Esophagus squamous epithelium (tissue), 5 donors: Measurements from ENCODE around the gene BCDIN3D. TPM values are rescaled to one million over a fixed set of nuclear protein-coding genes. Genes with fewer than 3 reads are reported as not detected.

ENCODE experiments used
- DNase-seq: peaks from one replicate; lab custom pipeline; 2025; lab: John Stamatoyannopoulos, UW
- H3K27ac ChIP-seq, 4 donors: fragments of 200-600 bp; sonication (generic); one replicate each; pipeline ENCODE4 v1.5.1; 2016 to 2019; ENCODE audit warnings: mild to moderate bottlenecking in 1 of 4
- H3K27me3 ChIP-seq, 4 donors: fragments of 200-600 bp; sonication (generic); 1 replicate in 3 of 4; 2 replicates in 1 of 4; pipeline versions ENCODE4 v1.5.1 to v1.6.0; 2017 to 2021; ENCODE audit warnings: antibody characterized with exemption in 1 of 4
- H3K36me3 ChIP-seq, 3 donors: fragments of 200-600 bp; sonication (generic); one replicate each; pipeline ENCODE4 v1.5.1; 2016 to 2019
- H3K4me1 ChIP-seq, 3 donors: fragments of 200-600 bp; sonication (generic); one replicate each; pipeline ENCODE4 v1.5.1; 2017 to 2019
- H3K4me3 ChIP-seq, 4 donors: fragments of 200-600 bp; sonication (generic); 1 replicate in 3 of 4; 2 replicates in 1 of 4; pipeline ENCODE4 v1.5.1; 2016 to 2019; ENCODE audit warnings: mild to moderate bottlenecking in 2 of 4, moderate library complexity in 1 of 4
- H3K9me3 ChIP-seq, 3 donors: fragments of 200-600 bp; sonication (generic); one replicate each; pipeline ENCODE4 v1.5.1; 2016 to 2019
- POLR2A ChIP-seq, 4 donors: fragments of 450-650 bp; IDR thresholded peaks; one replicate each; pipeline ENCODE4 v1.6.1; 2017; ENCODE audit warnings: antibody characterized with exemption in 4 of 4, mild to moderate bottlenecking in 4 of 4, moderate library complexity in 3 of 4
- WGBS, 2 donors: methylation state at CpG; one replicate each; pipeline ENCODE4 v1.1.5; 2018; 5-methylcytosine and 5-hydroxymethylcytosine counted together
- intact Hi-C: fragments of 100-400 bp; cut with DNase I; formaldehyde crosslinking; loops from one replicate; pipeline ENCODE4 v1.15.0; 2022
- total RNA-seq, 4 donors: library from RNA; depleted of rRNA; stranded (reverse); fragments of >200 nt; gene quantifications; one replicate each; pipeline ENCODE4 v1.1.0, GENCODE V29; 2016
- TF ChIP-seq, protein P1 (sequence below), 6 experiments: fragments of 450-650 bp in 4 of 6; fragments of 200-600 bp in 2 of 6; sonication (generic) in 2 of 6; IDR thresholded peaks; one replicate each; pipeline ENCODE4 v1.5.1; 2016 to 2019; ENCODE audit warnings: antibody characterized with exemption in 6 of 6, mild to moderate bottlenecking in 4 of 6, moderate library complexity in 4 of 6
- donor health status: DM: yes; HTN: yes; CAD: no.

BCDIN3D gene
- total RNA-seq, 4 donors from 2014 or later = 2.5 to 4.8 (median 3.0) TPM

DNA sequence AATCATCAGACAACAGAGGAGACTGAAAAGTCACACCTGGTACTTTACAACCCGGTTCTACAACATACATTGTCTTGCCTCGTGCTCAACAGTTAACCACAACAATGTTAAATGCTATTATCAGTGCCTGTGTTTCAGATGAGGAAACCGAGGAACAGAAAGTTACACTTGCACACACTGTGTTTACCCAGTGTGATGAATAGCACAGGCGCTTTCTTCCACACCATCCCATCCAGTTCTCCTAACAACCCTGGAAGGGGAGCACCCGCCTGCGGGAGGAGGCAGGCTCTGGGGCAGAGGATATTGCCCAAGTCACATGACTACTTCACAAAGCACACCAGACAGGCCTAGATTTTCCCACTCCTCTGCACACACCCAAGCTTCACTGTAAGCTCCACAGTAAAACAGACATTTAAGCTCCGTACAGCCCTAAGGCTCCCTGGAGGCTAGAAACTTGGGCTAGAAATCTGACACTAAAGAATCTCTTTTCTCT is 36.5 kb downstream of the BCDIN3D start:
- Histone ChIP-seq H3K27me3 (no peaks in the 10 kb centered on the region), H3K9me3 (no peaks in the 10 kb centered on the region), H3K27ac (no peak overlapping the region), H3K36me3 (peaks cover 2 to 46% (median 6%) of the 10 kb centered on the region in 3 donors), H3K4me3 (no peak overlapping the region), H3K4me1 (peaks cover 0 to 35% (median 15%) of the 10 kb centered on the region in 3 donors)
- WGBS, 2 donors = 81 to 85% methylated on average over 7 of the region's 7 CpGs
- intact Hi-C loops = no loop called here
- DNase-seq = no peak
- TF ChIP-seq, protein P1, sequence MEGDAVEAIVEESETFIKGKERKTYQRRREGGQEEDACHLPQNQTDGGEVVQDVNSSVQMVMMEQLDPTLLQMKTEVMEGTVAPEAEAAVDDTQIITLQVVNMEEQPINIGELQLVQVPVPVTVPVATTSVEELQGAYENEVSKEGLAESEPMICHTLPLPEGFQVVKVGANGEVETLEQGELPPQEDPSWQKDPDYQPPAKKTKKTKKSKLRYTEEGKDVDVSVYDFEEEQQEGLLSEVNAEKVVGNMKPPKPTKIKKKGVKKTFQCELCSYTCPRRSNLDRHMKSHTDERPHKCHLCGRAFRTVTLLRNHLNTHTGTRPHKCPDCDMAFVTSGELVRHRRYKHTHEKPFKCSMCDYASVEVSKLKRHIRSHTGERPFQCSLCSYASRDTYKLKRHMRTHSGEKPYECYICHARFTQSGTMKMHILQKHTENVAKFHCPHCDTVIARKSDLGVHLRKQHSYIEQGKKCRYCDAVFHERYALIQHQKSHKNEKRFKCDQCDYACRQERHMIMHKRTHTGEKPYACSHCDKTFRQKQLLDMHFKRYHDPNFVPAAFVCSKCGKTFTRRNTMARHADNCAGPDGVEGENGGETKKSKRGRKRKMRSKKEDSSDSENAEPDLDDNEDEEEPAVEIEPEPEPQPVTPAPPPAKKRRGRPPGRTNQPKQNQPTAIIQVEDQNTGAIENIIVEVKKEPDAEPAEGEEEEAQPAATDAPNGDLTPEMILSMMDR (IDR thresholded peaks at IDR 0.05) = no peak
- TF ChIP-seq POLR2A (IDR thresholded peaks at IDR 0.05) = no peak

DNA sequence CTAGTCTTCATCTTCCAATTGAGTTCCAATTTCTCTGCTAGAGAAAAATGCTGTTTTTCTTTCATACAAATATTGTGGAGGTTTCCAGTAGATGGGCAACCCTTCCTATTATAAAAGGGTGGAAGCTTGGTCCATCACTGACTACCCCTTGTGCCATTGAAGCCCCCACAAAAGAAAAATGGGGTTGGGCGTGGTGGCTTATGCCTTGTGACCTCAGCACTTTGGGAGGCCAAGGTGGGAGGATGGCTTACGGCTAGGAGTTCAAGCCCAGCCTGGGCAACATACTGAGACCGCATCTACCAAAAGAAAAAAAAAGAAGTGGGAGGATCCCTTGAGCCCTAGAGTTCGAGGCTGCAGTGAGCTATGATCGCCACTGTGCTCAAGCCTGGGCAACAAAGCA is 37.5 kb downstream of the BCDIN3D start:
- peaks cover 0 to 35% (median 15%) of the 10 kb centered on the region in 3 donors for H3K4me1 ChIP-seq
- H3K27ac ChIP-seq = no peak overlapping the region
- intact Hi-C loops = no loop called here
- H3K27me3 ChIP-seq = no peaks in the 10 kb centered on the region
- DNase-seq = no peak
- no peaks in the 10 kb centered on the region for H3K9me3 ChIP-seq
- TF ChIP-seq, protein P1 (IDR thresholded peaks at IDR 0.05) = no peak
- no peak for TF ChIP-seq POLR2A (IDR thresholded peaks at IDR 0.05)
- WGBS, 2 donors = 81 to 89% methylated on average over 5 of the region's 5 CpGs
- peaks cover 6 to 56% (median 7%) of the 10 kb centered on the region in 3 donors for H3K36me3 ChIP-seq
- H3K4me3 ChIP-seq = no peak overlapping the region

DNA sequence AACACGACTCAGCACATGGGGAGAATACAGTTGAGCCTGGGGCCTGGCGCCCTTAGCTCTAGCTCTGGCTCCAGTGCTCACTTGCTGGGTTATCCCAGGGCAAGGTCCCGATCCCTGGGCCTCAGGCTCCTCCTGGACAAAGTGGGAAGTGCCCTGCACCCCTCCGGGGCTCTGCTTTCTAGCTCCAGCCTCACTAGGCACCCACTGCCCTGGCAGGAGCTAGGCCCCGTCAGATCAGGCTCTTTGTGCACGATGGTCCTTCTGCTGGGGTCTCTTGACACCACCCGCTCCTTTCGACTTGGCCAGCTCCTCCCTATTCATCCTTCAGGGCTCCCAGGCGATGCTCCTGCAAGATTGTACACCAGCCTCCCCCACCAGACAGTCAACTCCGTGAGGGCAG is 38.1 kb downstream of the BCDIN3D start:
- H3K27me3 ChIP-seq = no peaks in the 10 kb centered on the region
- no peak overlapping the region for H3K27ac ChIP-seq
- 88 to 94% methylated on average over 3 to 9 of the region's 10 CpGs for WGBS, 2 donors
- peaks cover 6 to 62% (median 7%) of the 10 kb centered on the region in 3 donors for H3K36me3 ChIP-seq
- no peak for DNase-seq
- TF ChIP-seq, protein P1 (IDR thresholded peaks at IDR 0.05) = no peak
- TF ChIP-seq POLR2A (IDR thresholded peaks at IDR 0.05) = no peak
- H3K4me1 ChIP-seq = peaks cover 0 to 29% (median 9%) of the 10 kb centered on the region in 3 donors
- intact Hi-C loops = no loop called here
- no peaks in the 10 kb centered on the region for H3K9me3 ChIP-seq
- no peak overlapping the region for H3K4me3 ChIP-seq

DNA sequence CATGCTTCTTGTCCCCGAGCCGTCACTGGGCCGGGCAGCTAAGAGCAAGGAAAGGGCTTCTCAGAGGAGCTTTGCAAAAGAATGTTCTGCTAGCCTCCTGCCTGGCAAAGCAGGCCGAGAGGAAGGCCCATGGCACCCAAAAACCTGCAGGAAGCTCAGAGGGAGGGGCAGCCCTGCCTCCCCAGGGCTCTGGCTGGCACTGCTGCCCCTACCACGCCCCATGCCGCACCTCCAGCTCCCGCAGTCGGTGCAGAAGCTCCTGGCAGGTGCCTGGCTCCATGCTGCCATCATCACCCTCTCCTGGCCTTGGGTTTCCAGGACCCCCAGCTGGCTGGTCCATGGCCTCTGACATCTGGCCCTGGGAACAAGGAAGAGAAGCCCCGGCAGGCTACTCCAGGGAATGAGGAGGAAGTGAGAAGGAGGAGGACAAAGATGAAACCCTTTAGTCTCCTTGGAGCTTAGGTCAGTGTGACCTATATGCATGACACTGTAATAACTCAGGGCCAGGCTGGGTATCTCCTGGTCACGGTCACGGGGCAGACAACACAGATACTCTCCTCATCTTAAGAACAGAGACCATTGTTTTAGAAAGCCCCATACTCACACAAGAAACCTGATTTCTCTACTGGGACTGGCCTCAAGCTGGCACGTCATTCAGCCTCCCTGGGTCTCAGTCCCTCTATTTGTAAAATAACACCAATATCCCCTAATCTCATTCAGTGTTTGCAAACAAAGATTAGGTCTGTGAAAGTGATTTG is 39.0 kb downstream of the BCDIN3D start:
- intact Hi-C loops = no loop called here
- Histone ChIP-seq H3K36me3 (peaks cover 6 to 71% (median 7%) of the 10 kb centered on the region in 3 donors), H3K4me3 (no peak overlapping the region), H3K4me1 (peaks cover 0 to 20% (median 1%) of the 10 kb centered on the region in 3 donors), H3K27me3 (no peaks in the 10 kb centered on the region), H3K27ac (no peak overlapping the region), H3K9me3 (no peaks in the 10 kb centered on the region)
- TF ChIP-seq, protein P1 (IDR thresholded peaks at IDR 0.05) = no peak
- no peak for TF ChIP-seq POLR2A (IDR thresholded peaks at IDR 0.05)
- WGBS, 2 donors = 65 to 90% methylated on average over 4 to 10 of the region's 12 CpGs
- no peak for DNase-seq
